ENCODE measurements around the gene ZFY. TPM values are rescaled to one million over a fixed set of nuclear protein-coding genes. Genes with fewer than 3 reads are reported as not detected.

The ZFY gene
- total and polyA plus RNA-seq, 2 of the 13 experiments (the other 11 are each of a cell fraction or from before 2014, with no cell fraction given), result 3.3 to 17.1 TPM

DNA sequence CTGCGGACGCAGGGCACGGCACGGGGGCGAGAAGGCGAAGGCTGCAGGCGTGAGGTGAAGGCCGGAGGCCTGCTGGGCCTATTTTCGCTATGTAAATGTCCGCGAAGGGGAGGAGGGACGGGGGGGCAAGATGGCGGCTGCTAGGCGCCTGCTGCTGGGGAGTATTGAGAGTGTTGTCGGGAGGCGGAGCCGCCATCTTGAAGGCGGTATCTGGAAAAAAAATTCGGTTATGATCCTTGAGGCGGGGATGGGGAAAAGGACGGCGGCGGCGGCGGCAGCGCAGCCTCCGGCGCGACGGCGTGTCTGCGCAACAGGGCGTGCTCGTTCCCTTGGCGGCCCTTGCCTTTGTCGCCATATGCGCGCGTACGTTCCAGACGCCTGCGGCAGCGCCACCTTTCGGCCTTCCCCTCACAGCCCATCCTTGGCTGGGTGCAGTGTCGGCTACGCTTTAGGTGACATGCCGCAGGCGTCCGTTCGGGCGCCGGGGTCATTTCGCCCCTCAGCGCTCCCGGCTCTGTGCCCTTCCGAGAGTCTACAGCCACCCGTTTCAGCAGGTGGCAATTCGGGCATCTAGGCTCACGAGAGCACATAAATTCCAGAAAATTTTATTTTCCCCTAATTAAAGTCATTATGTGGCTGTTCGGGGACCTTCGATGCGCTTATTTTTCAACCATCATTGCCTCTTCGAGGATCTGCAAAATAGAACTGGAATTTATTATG, 695 bp downstream of the ZFY start (continued):
- 0 out of 2 replicates have a peak, but pooled peaks have one; percentile 6 for TF ChIP-seq BCL6 (CRISPR knock-in tag; IDR thresholded peaks at IDR 0.05)
- TF ChIP-seq KMT2A (CRISPR knock-in tag; IDR thresholded peaks at IDR 0.05), result peak; percentile 97
- TF ChIP-seq YY1 (IDR thresholded peaks at IDR 0.05; ENCODE audit: insufficient read depth, insufficient replicate concordance, low read depth, low read length), result no peak
- peak; percentile 49; the same call in 1 of the 2 replicates for TF ChIP-seq THAP11 (CRISPR knock-in tag; IDR thresholded peaks at IDR 0.05)
- TF ChIP-seq, protein P1, sequence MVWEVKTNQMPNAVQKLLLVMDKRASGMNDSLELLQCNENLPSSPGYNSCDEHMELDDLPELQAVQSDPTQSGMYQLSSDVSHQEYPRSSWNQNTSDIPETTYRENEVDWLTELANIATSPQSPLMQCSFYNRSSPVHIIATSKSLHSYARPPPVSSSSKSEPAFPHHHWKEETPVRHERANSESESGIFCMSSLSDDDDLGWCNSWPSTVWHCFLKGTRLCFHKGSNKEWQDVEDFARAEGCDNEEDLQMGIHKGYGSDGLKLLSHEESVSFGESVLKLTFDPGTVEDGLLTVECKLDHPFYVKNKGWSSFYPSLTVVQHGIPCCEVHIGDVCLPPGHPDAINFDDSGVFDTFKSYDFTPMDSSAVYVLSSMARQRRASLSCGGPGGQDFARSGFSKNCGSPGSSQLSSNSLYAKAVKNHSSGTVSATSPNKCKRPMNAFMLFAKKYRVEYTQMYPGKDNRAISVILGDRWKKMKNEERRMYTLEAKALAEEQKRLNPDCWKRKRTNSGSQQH (CRISPR knock-in tag; IDR thresholded peaks at IDR 0.05; ENCODE audit: low read depth), result peak; percentile 33; the same call in 1 of the 2 replicates
- TF ChIP-seq ZNF230 (CRISPR knock-in tag; IDR thresholded peaks at IDR 0.05), result no peak
- TF ChIP-seq, protein P2, sequence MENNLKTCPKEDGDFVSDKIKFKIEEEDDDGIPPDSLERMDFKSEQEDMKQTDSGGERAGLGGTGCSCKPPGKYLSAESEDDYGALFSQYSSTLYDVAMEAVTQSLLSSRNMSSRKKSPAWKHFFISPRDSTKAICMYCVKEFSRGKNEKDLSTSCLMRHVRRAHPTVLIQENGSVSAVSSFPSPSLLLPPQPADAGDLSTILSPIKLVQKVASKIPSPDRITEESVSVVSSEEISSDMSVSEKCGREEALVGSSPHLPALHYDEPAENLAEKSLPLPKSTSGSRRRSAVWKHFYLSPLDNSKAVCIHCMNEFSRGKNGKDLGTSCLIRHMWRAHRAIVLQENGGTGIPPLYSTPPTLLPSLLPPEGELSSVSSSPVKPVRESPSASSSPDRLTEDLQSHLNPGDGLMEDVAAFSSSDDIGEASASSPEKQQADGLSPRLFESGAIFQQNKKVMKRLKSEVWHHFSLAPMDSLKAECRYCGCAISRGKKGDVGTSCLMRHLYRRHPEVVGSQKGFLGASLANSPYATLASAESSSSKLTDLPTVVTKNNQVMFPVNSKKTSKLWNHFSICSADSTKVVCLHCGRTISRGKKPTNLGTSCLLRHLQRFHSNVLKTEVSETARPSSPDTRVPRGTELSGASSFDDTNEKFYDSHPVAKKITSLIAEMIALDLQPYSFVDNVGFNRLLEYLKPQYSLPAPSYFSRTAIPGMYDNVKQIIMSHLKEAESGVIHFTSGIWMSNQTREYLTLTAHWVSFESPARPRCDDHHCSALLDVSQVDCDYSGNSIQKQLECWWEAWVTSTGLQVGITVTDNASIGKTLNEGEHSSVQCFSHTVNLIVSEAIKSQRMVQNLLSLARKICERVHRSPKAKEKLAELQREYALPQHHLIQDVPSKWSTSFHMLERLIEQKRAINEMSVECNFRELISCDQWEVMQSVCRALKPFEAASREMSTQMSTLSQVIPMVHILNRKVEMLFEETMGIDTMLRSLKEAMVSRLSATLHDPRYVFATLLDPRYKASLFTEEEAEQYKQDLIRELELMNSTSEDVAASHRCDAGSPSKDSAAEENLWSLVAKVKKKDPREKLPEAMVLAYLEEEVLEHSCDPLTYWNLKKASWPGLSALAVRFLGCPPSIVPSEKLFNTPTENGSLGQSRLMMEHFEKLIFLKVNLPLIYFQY (CRISPR knock-in tag; IDR thresholded peaks at IDR 0.05; ENCODE audit: borderline replicate concordance), result no peak
- no peak for TF ChIP-seq RORA (CRISPR knock-in tag; IDR thresholded peaks at IDR 0.05)
- peak; percentile 85 for TF ChIP-seq HNRNPLL (IDR thresholded peaks at IDR 0.05; ENCODE audit: low read depth, low read length, poor library complexity, severe bottlenecking)
- peak; percentile 18 for TF ChIP-seq CBFB (CRISPR knock-in tag; IDR thresholded peaks at IDR 0.05)
- no peak for TF ChIP-seq ZNF552 (CRISPR knock-in tag; IDR thresholded peaks at IDR 0.05; ENCODE audit: borderline replicate concordance)
- TF ChIP-seq KDM3A (CRISPR knock-in tag; IDR thresholded peaks at IDR 0.05; ENCODE audit: low read depth), result no peak
- no peak for TF ChIP-seq SOX13 (IDR thresholded peaks at IDR 0.05)
- TF ChIP-seq SOX13 (CRISPR knock-in tag; conservative IDR thresholded peaks at IDR 0.05 in 1 of 2, IDR thresholded peaks at IDR 0.05 in 1 of 2), result peak in 1 of 2 experiments; percentile 33; a peak in 2 of 4 replicates
- TF ChIP-seq, protein P3, sequence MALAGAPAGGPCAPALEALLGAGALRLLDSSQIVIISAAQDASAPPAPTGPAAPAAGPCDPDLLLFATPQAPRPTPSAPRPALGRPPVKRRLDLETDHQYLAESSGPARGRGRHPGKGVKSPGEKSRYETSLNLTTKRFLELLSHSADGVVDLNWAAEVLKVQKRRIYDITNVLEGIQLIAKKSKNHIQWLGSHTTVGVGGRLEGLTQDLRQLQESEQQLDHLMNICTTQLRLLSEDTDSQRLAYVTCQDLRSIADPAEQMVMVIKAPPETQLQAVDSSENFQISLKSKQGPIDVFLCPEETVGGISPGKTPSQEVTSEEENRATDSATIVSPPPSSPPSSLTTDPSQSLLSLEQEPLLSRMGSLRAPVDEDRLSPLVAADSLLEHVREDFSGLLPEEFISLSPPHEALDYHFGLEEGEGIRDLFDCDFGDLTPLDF (CRISPR knock-in tag; IDR thresholded peaks at IDR 0.05), result 0 out of 2 replicates have a peak, but pooled peaks have one; percentile 31
- TF ChIP-seq PITX1 (CRISPR knock-in tag; IDR thresholded peaks at IDR 0.05), result 0 out of 2 replicates have a peak, but pooled peaks have one; percentile 22
- TF ChIP-seq YEATS4 (CRISPR knock-in tag; IDR thresholded peaks at IDR 0.05; ENCODE audit: borderline replicate concordance), result peak; percentile 71
- peak; percentile 60; the same call in 1 of the 2 replicates for TF ChIP-seq GABPB1 (CRISPR knock-in tag; IDR thresholded peaks at IDR 0.05)
- TF ChIP-seq KDM4B (CRISPR knock-in tag; IDR thresholded peaks at IDR 0.05), result 0 out of 2 replicates have a peak, but pooled peaks have one; percentile 47
- TF ChIP-seq, protein P4, sequence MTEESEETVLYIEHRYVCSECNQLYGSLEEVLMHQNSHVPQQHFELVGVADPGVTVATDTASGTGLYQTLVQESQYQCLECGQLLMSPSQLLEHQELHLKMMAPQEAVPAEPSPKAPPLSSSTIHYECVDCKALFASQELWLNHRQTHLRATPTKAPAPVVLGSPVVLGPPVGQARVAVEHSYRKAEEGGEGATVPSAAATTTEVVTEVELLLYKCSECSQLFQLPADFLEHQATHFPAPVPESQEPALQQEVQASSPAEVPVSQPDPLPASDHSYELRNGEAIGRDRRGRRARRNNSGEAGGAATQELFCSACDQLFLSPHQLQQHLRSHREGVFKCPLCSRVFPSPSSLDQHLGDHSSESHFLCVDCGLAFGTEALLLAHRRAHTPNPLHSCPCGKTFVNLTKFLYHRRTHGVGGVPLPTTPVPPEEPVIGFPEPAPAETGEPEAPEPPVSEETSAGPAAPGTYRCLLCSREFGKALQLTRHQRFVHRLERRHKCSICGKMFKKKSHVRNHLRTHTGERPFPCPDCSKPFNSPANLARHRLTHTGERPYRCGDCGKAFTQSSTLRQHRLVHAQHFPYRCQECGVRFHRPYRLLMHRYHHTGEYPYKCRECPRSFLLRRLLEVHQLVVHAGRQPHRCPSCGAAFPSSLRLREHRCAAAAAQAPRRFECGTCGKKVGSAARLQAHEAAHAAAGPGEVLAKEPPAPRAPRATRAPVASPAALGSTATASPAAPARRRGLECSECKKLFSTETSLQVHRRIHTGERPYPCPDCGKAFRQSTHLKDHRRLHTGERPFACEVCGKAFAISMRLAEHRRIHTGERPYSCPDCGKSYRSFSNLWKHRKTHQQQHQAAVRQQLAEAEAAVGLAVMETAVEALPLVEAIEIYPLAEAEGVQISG (CRISPR knock-in tag; IDR thresholded peaks at IDR 0.05), result peak; percentile 83
- TF ChIP-seq TOPORS (CRISPR knock-in tag; IDR thresholded peaks at IDR 0.05), result no peak

Measured in HepG2 (cell line).